Stimulated activated CD4-positive, alpha-beta T cell treated with anti-CD3 and anti-CD28 coated beads, Interleukin-1b, Interleukin-23, amount 100 ng/mL, for 24 hours (primary cell): ENCODE data around the gene PSMB11.

Experiments
- DNase-seq, 4 experiments: peaks; one replicate each; pipeline ENCODE4 v3.0.0-alpha.2; 2020; ENCODE audit warnings: low read depth in 4 of 4, low spot score in 1 of 4

The PSMB11 gene

GRCh38 chr14:23043145-23043544 lies 1.1 kb downstream of the PSMB11 start:
- DNase-seq, result no peak

DNA sequence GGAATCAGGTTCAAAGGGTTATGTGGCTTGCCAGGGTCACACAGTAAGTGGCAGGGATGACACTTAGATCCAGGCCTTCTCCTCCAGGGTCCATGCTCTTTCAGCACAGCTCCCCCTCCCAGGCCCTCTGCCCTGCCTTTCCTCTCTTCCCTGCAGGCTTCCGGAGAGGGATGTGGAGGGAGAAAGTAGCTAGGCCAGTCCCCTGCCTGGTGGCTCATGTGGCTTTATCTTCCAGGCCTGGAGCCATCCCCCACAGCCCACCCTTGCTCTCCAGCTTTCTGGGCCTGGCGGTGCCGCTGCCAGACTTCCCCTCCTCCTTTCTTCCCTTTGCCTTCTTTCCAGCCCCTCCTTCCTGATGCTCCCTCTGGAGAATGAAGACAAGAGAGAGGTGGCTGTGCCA lies 1.7 kb downstream of the PSMB11 start:
- DNase-seq, result no peak

GRCh38 chr14:23044840-23045239 lies 2.8 kb downstream of the PSMB11 start:
- DNase-seq, result no peak

DNA sequence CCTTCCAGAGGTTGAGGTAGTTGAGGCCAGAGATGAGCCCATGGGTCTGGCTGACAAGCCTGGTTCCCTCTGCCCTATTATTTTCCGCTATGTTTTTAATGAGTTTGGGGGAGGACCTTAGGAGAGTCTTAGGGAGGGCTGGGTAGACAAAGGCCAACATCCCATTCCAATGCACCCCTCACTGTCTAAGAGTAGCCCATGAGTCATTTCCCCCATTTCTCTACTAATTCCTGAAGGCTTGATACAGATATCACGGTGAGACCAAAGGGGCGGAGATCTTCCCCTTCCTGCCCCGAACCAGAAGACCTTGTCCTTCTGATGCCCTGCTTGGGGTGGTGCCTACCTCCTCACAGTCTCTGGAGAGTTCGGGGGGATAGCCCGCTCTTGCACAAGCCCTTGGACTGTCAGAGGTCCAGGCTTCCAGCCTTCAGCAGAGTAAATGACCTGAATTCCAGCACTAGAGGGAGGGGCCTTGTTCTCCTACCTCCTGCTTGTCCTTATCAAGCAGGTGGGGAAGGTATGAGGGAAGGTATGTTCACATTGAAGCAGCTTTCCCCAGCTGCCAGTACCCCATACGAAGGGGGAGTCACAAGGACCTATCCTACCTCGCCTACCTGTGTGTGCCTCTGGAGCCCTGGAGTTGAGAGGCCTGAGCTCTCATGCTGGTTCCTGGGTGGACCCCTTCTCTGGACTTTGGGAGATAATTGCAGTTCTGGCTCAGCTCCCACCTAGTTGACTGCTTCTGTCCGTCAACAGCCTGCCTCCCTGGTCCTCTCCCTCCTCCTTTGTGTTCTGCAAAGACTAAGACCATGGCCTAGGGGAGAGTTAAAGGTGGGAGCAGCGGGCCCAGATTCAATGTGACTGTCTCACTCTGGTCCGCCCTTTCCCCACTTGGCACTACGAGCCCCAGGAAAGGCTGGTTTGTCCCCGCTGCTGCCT lies 3.7 kb downstream of the PSMB11 start:
- DNase-seq, result no peak

DNA sequence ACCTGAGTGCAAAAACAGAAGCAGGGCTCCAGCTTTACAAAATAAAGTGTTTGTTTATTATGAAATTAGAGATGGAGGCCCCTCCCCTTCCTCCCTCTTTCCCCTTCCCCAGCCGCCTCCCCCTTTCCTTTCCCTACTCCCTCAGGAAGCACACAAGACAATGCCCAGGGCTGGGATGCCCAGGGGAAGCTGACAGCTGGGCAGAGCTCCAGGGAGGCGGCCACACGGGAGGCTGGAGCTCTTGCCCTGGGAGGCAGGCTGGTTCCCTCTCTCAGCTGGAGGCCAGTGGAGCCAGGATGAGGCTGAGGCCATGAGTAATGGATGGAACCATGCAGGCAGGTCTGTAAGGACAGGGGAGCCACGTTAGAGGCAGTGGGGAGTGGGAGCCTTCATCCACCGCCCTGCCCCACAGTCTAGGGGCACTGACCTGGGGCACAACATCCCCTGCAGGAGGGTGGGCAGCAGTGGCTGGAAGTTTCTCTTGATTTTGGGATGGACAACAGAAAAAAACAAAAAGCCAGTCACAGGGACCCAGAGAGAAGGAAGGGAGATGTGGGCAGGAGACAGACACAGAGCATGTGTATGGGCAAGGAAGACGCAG lies 5.1 kb downstream of the PSMB11 start:
- DNase-seq, result no peak

DNA sequence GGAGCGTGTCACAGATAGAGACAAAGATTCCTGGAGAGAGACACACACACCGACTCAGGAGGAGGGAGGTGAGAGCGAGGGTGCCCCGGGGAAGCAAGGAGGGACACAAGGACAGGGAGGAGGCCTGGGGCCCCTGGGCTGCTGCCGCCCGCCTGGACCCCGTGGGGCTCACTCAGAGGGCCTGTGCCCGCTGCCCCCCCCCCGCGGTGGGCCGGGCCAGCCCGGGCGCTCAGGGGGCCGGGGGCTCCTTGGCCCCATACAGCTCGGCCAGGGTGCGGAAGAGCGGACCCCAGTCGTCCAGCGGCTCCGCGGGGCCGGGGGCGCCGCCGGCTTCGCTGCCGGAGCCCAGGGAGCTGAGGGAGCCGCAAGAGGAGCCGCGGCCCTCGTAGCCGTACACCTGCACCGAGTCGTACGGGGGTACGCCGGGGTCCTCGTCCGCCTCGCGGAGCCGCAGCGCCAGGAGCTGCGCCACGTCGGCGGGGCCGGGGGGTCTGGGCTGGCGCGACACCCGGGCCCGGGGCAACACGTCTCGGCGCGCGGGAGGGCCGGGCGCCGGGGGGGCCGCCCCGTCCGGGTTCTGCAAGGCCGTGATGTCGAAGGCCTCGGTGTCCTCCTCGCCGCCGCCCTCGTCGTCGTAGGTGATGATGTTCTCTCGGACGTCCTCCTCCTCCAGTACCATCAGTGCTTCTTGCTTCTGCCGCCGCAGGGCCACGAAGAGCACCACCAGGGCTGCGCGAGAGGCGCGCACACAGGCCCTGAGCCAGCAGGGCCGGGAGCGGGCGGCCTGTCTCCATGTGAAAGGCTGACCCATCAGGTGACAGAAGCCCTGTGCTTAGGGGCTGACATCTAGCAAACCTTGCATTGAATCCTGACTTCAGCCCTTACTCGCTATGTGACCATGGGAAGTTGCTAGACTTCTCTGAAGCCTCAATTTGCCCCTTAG lies 6.0 kb downstream of the PSMB11 start:
- no peak for DNase-seq

- DNase-seq, result no peak
Measured at GRCh38 chr14:23049011-23049410, 7.0 kb downstream of the PSMB11 start.

DNA sequence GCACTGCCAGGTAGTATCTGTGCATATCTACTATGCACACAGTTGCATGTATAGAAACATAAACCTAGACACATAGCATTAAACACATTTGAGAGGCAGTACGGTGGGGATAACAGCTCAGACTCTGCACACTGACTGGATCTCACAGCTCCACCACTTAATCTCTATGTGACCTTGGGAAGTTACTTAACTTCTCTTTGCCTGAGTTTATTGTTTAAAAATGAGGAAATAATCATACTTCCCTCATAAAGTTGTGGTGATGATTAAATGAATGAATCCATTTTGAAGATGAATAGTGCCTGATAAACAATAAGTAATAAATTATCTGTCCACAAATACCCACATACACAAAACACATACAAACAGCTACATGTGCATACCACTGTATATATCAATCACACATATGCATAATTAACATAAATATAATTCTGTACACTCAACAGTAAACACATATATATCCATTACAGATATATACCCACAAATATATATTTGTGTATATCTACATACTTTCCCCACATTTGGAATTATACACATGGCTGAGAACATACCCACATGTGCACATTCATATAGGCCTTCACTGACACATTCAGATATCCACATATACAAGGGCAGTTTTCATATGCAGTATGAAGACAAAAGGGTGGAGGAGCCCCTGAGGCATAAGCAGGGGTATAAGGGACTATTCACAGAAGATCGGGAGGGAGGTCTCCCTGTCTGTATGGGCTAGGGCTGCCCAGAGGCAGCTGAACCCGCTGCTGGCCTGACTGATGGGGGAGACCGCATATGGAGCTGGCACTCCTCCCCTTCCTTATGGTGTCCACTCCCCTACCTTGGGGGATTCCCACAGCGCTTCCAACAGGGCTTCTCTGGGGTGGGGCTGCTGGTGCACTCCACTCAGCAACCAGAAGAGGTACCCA lies 9.4 kb downstream of the PSMB11 start:
- no peak for DNase-seq

GRCh38 chr14:23052182-23052623 lies 10.2 kb downstream of the PSMB11 start:
- no peak for DNase-seq

DNA sequence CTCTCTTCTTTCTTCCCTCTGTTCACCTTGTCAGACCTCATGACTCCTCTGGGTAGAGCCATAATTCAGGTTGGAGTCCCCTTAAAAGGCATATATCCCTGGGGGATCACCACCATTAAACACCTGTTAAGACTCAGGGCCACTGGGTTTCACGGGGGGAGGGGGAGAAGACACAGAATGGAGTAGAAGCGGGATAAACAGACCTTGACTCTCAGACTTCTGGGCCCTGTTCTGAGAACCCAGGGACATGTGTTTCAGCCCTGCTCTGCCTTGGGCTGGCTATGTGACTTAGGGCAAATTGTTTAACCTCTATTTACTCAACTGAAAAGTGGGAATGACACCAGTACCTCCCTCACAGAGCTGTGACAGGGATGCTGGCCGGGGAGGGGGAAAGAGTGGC lies 10.7 kb downstream of the PSMB11 start:
- DNase-seq, result no peak

GRCh38 chr14:23053426-23053825 lies 11.4 kb downstream of the PSMB11 start:
- DNase-seq, result no peak

DNA sequence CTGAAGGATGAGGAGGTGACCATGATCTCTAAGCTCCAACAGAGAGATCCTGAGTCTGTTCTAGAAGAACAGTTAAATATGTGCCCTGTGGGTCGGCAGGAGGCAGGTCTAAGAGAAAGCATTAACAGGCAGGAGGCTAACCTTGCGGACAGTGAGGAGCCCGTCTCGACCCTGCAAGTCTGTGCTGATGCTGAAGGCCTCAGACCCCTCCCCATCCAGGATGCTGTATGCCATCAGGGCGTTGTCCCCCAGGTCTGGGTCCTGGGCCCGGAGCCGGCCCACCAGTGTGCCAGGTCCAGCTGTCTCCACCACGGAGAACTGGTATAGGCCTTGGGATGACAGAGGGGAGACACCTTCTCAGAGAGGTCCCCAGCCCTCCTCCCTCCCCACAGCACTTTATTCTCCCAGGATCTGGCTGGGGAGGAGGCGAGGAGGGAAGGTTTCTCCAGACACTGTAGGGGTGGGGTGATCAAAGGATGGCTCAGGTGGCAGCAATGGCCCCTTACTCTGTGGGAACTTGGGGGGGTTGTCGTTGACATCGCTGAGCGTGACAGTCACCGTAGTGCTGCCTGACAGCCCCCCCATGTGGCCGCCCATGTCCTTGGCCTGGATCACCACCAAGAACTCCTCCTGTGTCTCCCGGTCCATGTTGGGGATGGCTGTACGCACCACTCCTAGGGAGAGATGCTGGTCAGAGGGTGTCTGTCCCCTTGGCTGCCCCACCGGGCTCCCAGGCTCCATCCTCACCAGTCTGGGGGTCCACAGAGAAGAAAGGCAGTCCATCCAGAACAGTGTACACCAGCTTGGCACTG lies 12.2 kb downstream of the PSMB11 start:
- DNase-seq, result peak in 1 of 4 experiments; percentile 21

GRCh38 chr14:23055147-23055550 lies 13.1 kb downstream of the PSMB11 start:
- no peak for DNase-seq

- no peak for DNase-seq
Measured at GRCh38 chr14:23055621-23056144, 13.7 kb downstream of the PSMB11 start.

- peak in 2 of 4 experiments; percentile 26 to 54 for DNase-seq
Measured at GRCh38 chr14:23056145-23056955, 14.3 kb downstream of the PSMB11 start.

DNA sequence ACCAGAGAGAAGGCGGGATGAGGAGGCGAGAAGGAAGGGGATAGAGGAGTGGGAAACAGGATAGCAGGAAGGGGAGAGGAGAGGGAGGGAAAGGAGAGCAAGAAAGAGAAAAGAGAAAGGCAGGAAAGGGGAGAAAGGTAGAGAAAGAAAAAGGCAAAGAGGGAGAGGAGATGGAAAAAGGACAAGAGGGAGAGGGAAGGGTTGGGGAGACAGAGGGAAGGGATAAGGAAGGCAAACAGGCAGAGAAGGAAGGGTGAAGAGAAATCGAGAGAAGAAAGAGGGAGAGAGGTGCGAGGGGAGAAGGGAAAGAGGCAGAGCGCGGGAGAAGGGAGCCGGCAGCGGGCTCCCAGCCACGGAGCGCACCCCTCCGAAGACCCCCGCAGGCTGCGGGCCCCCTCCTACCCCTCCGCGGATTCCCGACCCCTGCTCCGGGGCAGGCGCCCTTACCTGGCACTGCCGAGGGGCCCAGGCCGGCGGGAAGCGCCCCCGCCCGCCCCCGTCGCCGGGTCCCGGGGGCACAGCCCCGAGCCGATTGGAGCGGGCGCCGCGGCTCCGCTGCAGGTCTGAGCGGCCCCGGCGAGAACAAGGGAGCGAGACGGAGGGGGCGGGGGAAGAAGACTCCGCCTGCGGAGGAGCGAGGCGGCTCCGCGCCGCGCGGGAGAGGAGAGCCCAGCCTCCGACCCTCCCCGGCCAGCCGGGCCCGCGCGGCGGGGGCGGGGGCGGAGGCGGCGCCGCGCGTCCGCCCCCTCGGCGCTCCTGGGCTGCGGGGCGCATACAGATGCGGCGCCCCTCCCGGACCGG lies 15.1 kb downstream of the PSMB11 start, which contains the start of gene CDH24:
TSS of gene CDH24 (minus strand) at position 565 of the 801 bp plus-strand sequence. CDS start 1,787 bp downstream, outside the sequence.
- DNase-seq, result peak in 1 of 4 experiments; percentile 59
